Kidney capillary endothelial cell (primary cell): ENCODE measurements around the gene C1orf198.

ENCODE experiments used
- DNase-seq: peaks from one replicate; pipeline ENCODE4 v3.0.0-alpha.2; 2018; ENCODE audit warnings: low spot score

The C1orf198 gene

DNA sequence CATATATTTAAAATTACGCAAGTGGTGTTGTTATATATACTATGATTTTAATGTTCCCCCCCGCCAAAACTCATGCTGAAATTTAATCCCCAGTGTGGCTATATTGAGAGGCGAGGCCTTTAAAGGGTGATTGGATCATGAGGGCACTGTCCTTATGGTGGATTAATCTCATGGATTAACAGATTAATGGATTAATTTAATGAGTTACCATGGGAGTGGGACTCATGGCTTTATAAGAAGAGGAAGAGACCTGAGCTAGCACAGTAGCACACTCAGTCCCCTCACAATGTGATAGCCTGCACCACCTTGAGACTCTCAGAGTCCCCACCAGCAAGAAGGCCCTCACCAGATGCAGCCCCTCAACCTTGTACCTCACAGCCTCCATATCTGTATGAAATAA is 34.8 kb downstream of the C1orf198 start:
- DNase-seq = no peak

- DNase-seq = no peak
Measured at GRCh38 chr1:230832476-230832875, 35.8 kb downstream of the C1orf198 start.

DNA sequence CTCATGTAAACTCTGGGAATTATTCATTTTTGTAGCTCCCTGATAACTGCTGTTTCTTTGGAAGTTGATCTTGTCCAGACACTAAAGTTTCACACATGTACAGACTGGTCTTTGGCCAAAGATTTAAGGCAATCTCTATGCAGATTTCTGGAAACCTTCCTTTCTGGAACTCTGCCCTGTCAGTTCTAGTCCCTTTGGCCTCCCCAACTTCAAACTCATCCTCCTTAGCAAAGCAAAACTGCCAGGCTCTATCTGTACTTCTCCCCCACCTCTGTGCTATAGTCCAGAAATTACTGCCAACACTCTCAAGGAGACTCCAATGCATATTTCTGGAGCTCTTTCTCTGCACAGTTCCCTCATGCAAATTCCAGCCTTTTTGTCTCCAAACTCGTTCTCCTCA is 36.5 kb downstream of the C1orf198 start:
- DNase-seq = no peak

DNA sequence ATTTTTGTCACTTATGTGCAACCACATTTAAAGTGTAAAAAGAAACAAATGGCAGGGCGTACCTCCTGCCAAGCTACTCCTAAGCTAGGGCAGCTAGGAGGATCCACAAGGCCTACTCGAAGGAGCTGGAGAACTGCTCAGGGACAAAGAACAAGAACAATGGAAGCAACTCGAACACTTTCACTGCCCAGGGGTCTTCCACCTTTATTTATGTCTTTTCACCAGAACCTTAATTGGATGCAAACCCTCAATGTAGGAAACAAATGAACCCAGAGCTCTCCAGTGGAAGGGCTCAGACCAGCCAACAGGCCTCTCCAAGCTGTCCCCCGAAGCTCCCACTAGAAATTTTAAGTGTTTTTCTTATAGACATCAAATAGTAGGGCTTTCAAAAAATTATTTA is 39.9 kb downstream of the C1orf198 start:
- DNase-seq = no peak

DNA sequence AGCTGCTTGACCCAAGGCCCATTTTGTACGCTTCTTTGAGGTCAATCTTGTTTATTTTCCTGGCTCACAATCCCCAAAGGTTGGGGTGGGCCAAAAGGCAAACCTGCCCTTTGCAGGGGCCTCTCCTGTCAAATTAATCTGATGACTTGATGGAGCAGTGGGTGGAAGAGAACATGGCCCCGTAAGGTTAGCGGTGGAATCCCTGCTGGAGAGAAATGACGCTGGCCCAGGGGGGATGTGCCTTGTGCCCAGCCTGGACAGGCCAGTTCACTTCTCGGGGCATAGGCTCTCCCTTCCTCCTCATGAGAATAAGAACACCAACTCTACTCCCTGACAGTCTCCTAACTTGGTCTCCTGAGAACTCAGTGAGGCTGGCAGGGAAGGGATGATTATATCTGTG is 40.5 kb downstream of the C1orf198 start:
- DNase-seq = no peak

- no peak for DNase-seq
Measured at GRCh38 chr1:230827081-230827681, 41.1 kb downstream of the C1orf198 start.

DNA sequence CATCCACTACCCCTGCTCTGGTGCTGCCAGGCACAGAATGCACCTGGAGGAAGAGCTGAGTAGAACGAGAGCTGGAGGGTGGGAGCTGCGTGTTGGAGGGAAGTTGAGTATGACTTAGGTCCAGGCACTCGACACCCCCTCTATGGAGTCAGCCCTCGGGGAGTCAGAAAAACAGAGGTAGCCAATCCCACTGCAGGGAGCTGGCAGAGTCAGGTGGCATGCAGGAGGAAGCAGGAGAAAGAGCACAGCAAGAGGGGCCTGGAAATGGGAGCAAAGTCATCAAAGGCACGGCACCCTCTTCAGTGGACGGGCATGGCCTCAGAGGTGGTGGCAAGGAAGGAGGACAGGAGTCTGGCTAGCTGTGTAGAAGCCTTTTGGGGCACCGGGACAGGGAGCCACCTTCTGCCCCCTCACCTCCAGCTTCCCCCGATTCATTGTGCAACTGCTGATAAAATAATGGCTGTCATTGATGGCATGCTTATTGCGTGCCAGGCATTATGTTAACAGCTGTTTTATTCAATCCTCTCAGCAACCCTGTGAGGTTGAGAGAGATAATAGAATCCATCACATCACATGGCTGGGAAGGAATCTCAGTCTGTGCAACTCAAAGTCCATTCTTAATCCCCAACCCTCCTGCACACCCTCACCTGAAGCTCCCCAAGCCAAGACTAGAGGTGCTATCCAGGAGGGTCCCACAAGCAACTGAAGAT is 42.0 kb downstream of the C1orf198 start:
- DNase-seq = no peak

- no peak for DNase-seq
Measured at GRCh38 chr1:230825761-230826160, 42.6 kb downstream of the C1orf198 start.

- DNase-seq = peak; percentile 22
Measured at GRCh38 chr1:230824919-230825721, 43.2 kb downstream of the C1orf198 start.

DNA sequence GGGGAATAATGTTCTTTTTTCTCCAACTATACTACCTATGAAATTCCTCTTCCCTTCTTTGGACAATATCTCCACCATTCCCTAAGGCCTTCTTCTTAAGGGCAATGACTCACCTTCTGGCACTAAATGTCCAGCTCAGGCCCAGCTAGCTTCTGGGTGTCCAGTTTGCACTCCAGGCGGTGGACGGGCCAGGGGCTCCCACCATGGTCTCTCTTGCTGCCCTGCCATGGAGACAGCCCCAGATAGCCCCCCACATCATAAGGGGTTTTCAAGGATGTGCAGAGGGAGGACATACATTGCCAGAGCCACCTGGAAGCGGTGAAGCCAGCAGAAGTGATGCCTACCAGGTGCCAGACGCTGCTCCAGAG is 43.8 kb downstream of the C1orf198 start:
- no peak for DNase-seq

DNA sequence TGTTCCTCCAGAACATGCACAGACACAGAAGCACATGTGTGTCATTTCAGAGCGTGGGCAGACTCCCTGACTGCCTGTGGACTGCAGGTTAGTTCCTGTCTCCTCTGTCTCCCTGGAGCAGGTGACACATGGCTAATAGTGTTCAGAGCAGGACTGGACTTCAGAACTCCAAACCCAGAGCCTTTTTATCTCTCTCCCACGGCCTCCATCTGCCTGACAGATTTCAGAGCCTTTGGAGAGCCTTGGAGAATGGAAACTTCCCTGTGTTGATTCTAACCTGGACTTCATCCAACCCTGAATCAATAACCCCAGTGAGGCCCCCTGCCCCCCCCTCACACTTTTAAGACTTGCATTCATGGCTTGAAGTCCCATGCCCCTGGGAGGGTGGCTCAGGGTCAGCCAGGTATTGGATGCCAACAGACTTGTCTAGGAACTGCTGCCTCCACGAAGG is 44.4 kb downstream of the C1orf198 start:
- no peak for DNase-seq

- no peak for DNase-seq
Measured at GRCh38 chr1:230823426-230823825, 44.9 kb downstream of the C1orf198 start.

GRCh38 chr1:230822092-230822581 is 46.2 kb downstream of the C1orf198 start:
- DNase-seq = no peak

- DNase-seq = no peak
Measured at GRCh38 chr1:230821346-230821745, 47.0 kb downstream of the C1orf198 start.

GRCh38 chr1:230820568-230820967 is 47.8 kb downstream of the C1orf198 start:
- no peak for DNase-seq

DNA sequence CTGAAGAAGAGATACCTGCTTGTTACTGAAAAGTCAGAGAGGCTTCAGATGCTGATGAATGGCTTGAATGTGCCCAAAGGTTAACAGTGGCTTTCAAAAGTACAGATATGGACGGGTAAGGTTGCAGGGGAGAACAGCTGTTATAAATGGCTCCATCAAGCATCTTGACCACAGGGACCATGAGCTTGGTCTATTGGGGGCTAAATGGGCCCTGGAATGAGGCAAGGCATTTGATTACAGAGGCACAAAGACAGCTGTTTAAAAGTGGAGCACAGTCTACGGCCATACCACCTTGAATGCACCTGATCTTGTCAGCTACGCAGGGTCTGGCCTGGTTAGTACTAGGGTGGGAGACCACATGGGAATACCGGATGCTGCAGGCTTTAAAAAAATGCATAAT is 48.3 kb downstream of the C1orf198 start:
- no peak for DNase-seq

GRCh38 chr1:230818901-230819300 is 49.4 kb downstream of the C1orf198 start:
- DNase-seq = no peak

GRCh38 chr1:230818367-230818766 is 50.0 kb downstream of the C1orf198 start:
- no peak for DNase-seq

- no peak for DNase-seq
Measured at GRCh38 chr1:230816018-230816417, 52.3 kb downstream of the C1orf198 start.

GRCh38 chr1:230814949-230815692 is 53.2 kb downstream of the C1orf198 start:
- DNase-seq = no peak

DNA sequence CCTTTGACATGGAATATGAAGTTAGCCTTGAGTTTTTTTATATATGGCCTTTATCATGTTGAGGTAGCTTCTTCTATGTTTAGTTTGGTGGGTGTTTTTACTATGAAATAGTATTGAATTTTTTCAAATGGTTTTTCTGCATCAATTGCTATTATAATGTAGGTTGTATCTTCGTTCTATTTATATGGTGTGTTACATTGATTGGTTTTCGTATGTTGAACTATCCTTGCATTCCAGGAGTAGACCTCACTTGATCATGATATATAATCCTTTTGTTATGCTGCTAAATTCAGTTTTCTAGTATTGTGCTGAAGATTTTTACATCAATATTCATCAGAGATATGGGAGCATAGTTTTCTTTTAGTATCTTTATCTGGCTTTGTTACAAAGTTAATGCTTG is 55.8 kb downstream of the C1orf198 start:
- DNase-seq = no peak
